ENCODE data around the gene KHDC1. TPM values are rescaled to one million over a fixed set of nuclear protein-coding genes. Genes with fewer than 3 reads are reported as not detected.
"Not testable (repeated sequence)": the region's sequence is repeated elsewhere in the genome, so short reads cannot be mapped to it uniquely, and the experiment has no call there.

The KHDC1 gene
- total RNA-seq, 1 experiment from 2014 or later, result 9.1 TPM

DNA sequence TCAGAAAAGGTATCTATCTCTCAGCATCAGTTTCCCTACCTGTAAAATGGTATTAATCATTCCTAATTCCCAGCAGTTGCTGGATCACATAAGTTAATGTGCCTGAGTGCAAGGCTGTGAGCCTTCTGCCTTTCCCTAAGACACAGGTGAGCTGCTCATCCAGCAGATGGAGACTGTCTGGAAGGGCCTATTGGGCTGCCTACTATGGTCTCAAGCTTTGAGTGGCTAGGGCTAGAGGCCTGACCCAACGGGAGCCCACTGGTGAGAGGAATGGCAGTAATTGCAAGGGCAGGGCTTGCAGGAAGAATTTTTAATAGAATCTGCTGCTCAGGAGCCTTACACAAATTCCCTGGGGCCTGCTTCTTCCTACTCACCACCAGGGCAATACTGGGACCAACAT, 4.3 kb downstream of the KHDC1 start:
- POLR2A ChIA-PET, result no interaction called here
- RAD21 ChIA-PET (ENCODE audit: low non-redundant PET in 1 of 2, low total read pairs in 2 of 2, uncharacterized antibody in 2 of 2, unreplicated experiment in 2 of 2), result no interaction called here

DNA sequence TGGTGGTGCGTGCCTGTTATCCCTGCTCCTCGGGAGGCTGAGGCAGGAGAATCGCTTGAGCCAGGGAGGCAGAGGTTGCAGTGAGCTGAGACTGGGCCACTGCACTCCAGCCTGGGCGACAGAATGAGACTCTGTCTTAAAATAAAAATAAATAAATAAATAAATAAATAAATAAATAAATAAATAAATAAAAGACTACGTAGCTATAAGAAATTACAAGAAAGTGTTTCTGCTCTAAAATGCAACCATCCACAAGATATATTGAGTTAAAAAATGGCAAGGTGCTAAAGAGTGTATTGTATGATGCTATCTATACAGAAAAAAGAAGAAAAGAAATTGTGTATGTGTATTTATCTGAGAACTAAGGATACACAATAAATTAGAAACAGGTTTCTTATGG, 8.7 kb downstream of the KHDC1 start:
- DNase-seq (ENCODE audit: low read depth, low spot score); intact Hi-C loops (cut with micrococcal nuclease); H3K4me3 ChIP-seq (replicated peaks in 1 of 2; ENCODE audit: low read depth in 1 of 2, low read length in 2 of 2); H3K9ac ChIP-seq (ENCODE audit: low read length); H4K20me1 ChIP-seq (ENCODE audit: insufficient read depth); RAD21 ChIA-PET (ENCODE audit: low non-redundant PET in 1 of 2, low total read pairs in 2 of 2, uncharacterized antibody in 2 of 2, unreplicated experiment in 2 of 2); ATAC-seq; H3K4me1 ChIP-seq (ENCODE audit: control insufficient read depth in 1 of 2, insufficient read depth in 2 of 2, low read length in 2 of 2); H3K79me2 ChIP-seq (ENCODE audit: insufficient read depth, low read length); H3K27ac ChIP-seq (ENCODE audit: low read depth, low read length); H3K4me2 ChIP-seq (ENCODE audit: low read length); H3K9me2 ChIP-seq (ENCODE audit: insufficient read depth); BruUV-seq (replicated peaks); H3K27me3 ChIP-seq (ENCODE audit: insufficient read depth, low read length); POLR2A ChIA-PET; H3K9me3 ChIP-seq (ENCODE audit: control insufficient read depth in 1 of 2, insufficient read depth in 1 of 2, low read depth in 1 of 2, low read length in 2 of 2); H2AFZ ChIP-seq (ENCODE audit: low read depth, low read length, poor library complexity, severe bottlenecking); H3K36me3 ChIP-seq (ENCODE audit: control insufficient read depth in 1 of 2, insufficient read depth in 2 of 2, low read length in 2 of 2); CTCF ChIA-PET: not testable (repeated sequence)

More for the DNA sequence above, 4.3 kb downstream of the KHDC1 start:
- H3K4me2 ChIP-seq (ENCODE audit: low read length), result no peak overlapping the region
- H3K9me2 ChIP-seq (ENCODE audit: insufficient read depth), result no peaks in the 10 kb centered on the region
- no peak overlapping the region for H3K4me3 ChIP-seq (replicated peaks in 1 of 2; ENCODE audit: low read depth in 1 of 2, low read length in 2 of 2)
- H3K27me3 ChIP-seq (ENCODE audit: insufficient read depth, low read length), result no peaks in the 10 kb centered on the region
- no peak overlapping the region for H3K27ac ChIP-seq (ENCODE audit: low read depth, low read length)
- no peaks in the 10 kb centered on the region for H4K20me1 ChIP-seq (ENCODE audit: insufficient read depth)
- H3K79me2 ChIP-seq (ENCODE audit: insufficient read depth, low read length), result no peaks in the 10 kb centered on the region
- no peaks in the 10 kb centered on the region for H3K4me1 ChIP-seq (ENCODE audit: control insufficient read depth in 1 of 2, insufficient read depth in 2 of 2, low read length in 2 of 2)
- no peaks in the 10 kb centered on the region for H3K36me3 ChIP-seq (ENCODE audit: control insufficient read depth in 1 of 2, insufficient read depth in 2 of 2, low read length in 2 of 2)
- TF ChIP-seq TCF7L2 (IDR thresholded peaks at IDR 0.05; ENCODE audit: borderline replicate concordance, extremely low read depth, insufficient read depth, insufficient read length), result no peak
- no peak for TF ChIP-seq SP1 (IDR thresholded peaks at IDR 0.05; ENCODE audit: low read depth)
- TF ChIP-seq POLR2A (IDR thresholded peaks at IDR 0.05; ENCODE audit: borderline replicate concordance, extremely low read depth, insufficient read depth, insufficient read length), result no peak
- TF ChIP-seq, protein P1, sequence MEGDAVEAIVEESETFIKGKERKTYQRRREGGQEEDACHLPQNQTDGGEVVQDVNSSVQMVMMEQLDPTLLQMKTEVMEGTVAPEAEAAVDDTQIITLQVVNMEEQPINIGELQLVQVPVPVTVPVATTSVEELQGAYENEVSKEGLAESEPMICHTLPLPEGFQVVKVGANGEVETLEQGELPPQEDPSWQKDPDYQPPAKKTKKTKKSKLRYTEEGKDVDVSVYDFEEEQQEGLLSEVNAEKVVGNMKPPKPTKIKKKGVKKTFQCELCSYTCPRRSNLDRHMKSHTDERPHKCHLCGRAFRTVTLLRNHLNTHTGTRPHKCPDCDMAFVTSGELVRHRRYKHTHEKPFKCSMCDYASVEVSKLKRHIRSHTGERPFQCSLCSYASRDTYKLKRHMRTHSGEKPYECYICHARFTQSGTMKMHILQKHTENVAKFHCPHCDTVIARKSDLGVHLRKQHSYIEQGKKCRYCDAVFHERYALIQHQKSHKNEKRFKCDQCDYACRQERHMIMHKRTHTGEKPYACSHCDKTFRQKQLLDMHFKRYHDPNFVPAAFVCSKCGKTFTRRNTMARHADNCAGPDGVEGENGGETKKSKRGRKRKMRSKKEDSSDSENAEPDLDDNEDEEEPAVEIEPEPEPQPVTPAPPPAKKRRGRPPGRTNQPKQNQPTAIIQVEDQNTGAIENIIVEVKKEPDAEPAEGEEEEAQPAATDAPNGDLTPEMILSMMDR (IDR thresholded peaks at IDR 0.05 in 2 of 3, conservative IDR thresholded peaks at IDR 0.05 in 1 of 3; ENCODE audit: borderline replicate concordance in 1 of 3, insufficient read depth in 1 of 3, low read depth in 2 of 3, low read length in 2 of 3), result 0 out of 6 replicates have a peak, but pooled peaks of 1 of the 3 experiments have one; percentile 8
- TF ChIP-seq POLR2AphosphoS5 (IDR thresholded peaks at IDR 0.05; ENCODE audit: low read depth, low read length), result no peak
- TF ChIP-seq SRF (IDR thresholded peaks at IDR 0.05; ENCODE audit: low read depth), result no peak
- no peak for TF ChIP-seq YY1 (IDR thresholded peaks at IDR 0.05; ENCODE audit: extremely low read depth, insufficient replicate concordance, low read depth, low read length)
- intact Hi-C loops (cut with micrococcal nuclease), result no loop called here
- BruUV-seq (replicated peaks), result no TSS peak
- no peaks in the 10 kb centered on the region for H3K9me3 ChIP-seq (ENCODE audit: control insufficient read depth in 1 of 2, insufficient read depth in 1 of 2, low read depth in 1 of 2, low read length in 2 of 2)
- ATAC-seq, result peak; percentile 34; the same call in 1 of the 2 replicates
- H3K9ac ChIP-seq (ENCODE audit: low read length), result no peak overlapping the region
- CTCF ChIA-PET, result no interaction called here
- no peak overlapping the region for H2AFZ ChIP-seq (ENCODE audit: low read depth, low read length, poor library complexity, severe bottlenecking)
- DNase-seq (ENCODE audit: low read depth, low spot score), result no peak
